Smooth muscle cell (in vitro differentiated cells): ENCODE measurements around the gene ZSCAN29. TPM values are rescaled to one million over a fixed set of nuclear protein-coding genes. Genes with fewer than 3 reads are reported as not detected.

Source experiments
- DNase-seq: peaks from one replicate; lab custom pipeline; 2025; ENCODE audit not compliant: unreplicated experiment; lab: John Stamatoyannopoulos, UW
- H2AFZ ChIP-seq: fragments of 200-600 bp; sonication (generic); 2 replicates; pipeline ENCODE4 v1.6.0; 2016; ENCODE audit warnings: antibody characterized with exemption, low read depth, mild to moderate bottlenecking
- H3F3A ChIP-seq: fragments of 200-600 bp; sonication (generic); 2 replicates; pipeline ENCODE4 v1.6.0; 2017; ENCODE audit warnings: antibody characterized with exemption, low read depth
- H3K27ac ChIP-seq: fragments of 200-600 bp; sonication (generic); 2 replicates; pipeline ENCODE4 v1.5.1; 2016; ENCODE audit warnings: low read depth, mild to moderate bottlenecking
- H3K27me3 ChIP-seq: fragments of 200-600 bp; sonication (generic); 2 replicates; pipeline ENCODE4 v1.6.1; 2016; ENCODE audit warnings: low read depth, mild to moderate bottlenecking
- H3K36me3 ChIP-seq: fragments of 200-600 bp; sonication (generic); 2 replicates; pipeline ENCODE4 v1.5.1; 2016; ENCODE audit warnings: low read depth
- H3K4me1 ChIP-seq: fragments of 200-600 bp; sonication (generic); 2 replicates; pipeline ENCODE4 v1.5.1; 2016; ENCODE audit warnings: low read depth
- H3K4me2 ChIP-seq: fragments of 200-600 bp; sonication (generic); 2 replicates; pipeline ENCODE4 v1.6.0; 2016; ENCODE audit warnings: mild to moderate bottlenecking
- H3K4me3 ChIP-seq: fragments of 200-600 bp; sonication (generic); 2 replicates; pipeline ENCODE4 v1.5.1; 2016; ENCODE audit warnings: mild to moderate bottlenecking
- H3K79me2 ChIP-seq: fragments of 200-600 bp; sonication (generic); 2 replicates; pipeline ENCODE4 v1.6.0; 2016; ENCODE audit warnings: low read depth, mild to moderate bottlenecking
- H3K9ac ChIP-seq: fragments of 200-600 bp; sonication (generic); 2 replicates; pipeline ENCODE4 v1.6.0; 2016; ENCODE audit warnings: low read depth
- H3K9me3 ChIP-seq: fragments of 200-600 bp; sonication (generic); replicated peaks from 2 replicates; pipeline ENCODE4 v1.5.1; 2016; ENCODE audit warnings: low read depth
- H4K20me1 ChIP-seq: fragments of 200-600 bp; sonication (generic); 2 replicates; pipeline ENCODE4 v1.6.0; 2016; ENCODE audit warnings: low read depth
- CTCF ChIP-seq: fragments of 200-600 bp; sonication (generic); IDR thresholded peaks from 2 replicates; pipeline ENCODE4 v1.5.1; 2017; ENCODE audit warnings: borderline replicate concordance, mild to moderate bottlenecking, antibody characterized with exemption; ENCODE audit not compliant: insufficient read depth, poor library complexity, severe bottlenecking
- WGBS: methylation state at CpG from one replicate; pipeline ENCODE4 v1.1.7; 2016; ENCODE audit warnings: low lambda C conversion rate; 5-methylcytosine and 5-hydroxymethylcytosine counted together
- polyA plus RNA-seq: library from polyadenylated mRNA; unstranded; fragments of >200 nt; fragmentation: Nextera tagmentation; extraction: Ambion mirVana; gene quantifications from 2 replicates; pipeline ENCODE4 v1.2.1, GENCODE V29; 2016
- total RNA-seq: library from RNA; depleted of rRNA; stranded (reverse); fragments of >200 nt; gene quantifications from 2 replicates; pipeline ENCODE4 v1.2.3, GENCODE V29; 2014

The ZSCAN29 gene
- total and polyA plus RNA-seq, 2 experiments from 2014 or later, result 6.3 to 20.9 TPM

- Histone ChIP-seq H3K9ac (no peak overlapping the region), H3F3A (no peaks in the 10 kb centered on the region), H3K4me1 (no peaks in the 10 kb centered on the region), H2AFZ (no peak overlapping the region), H3K27ac (no peak overlapping the region), H4K20me1 (no peaks in the 10 kb centered on the region), H3K9me3 (no peaks in the 10 kb centered on the region), H3K79me2 (no peaks in the 10 kb centered on the region), H3K4me2 (no peak overlapping the region), H3K36me3 (no peaks in the 10 kb centered on the region), H3K27me3 (peaks cover 45% of the 10 kb centered on the region), H3K4me3 (no peak overlapping the region)
- no peak for TF ChIP-seq CTCF
- no peak for DNase-seq
- WGBS, result 100% methylated on average over 1 of the region's 1 CpG
Observed at GRCh38 chr15:43316971-43317346, 53.9 kb downstream of the ZSCAN29 start.

- Histone ChIP-seq H4K20me1 (no peaks in the 10 kb centered on the region), H3K4me2 (no peak overlapping the region), H3K9me3 (no peaks in the 10 kb centered on the region), H3K36me3 (no peaks in the 10 kb centered on the region), H3K27me3 (peaks cover 40% of the 10 kb centered on the region), H3K27ac (no peak overlapping the region), H3K79me2 (no peaks in the 10 kb centered on the region), H3F3A (no peaks in the 10 kb centered on the region), H3K9ac (no peak overlapping the region), H2AFZ (no peak overlapping the region), H3K4me3 (no peak overlapping the region), H3K4me1 (no peaks in the 10 kb centered on the region)
- no peak for DNase-seq
- TF ChIP-seq CTCF, result no peak
- 72% methylated on average over 6 of the region's 6 CpGs for WGBS
Observed at GRCh38 chr15:43316016-43316970, 54.5 kb downstream of the ZSCAN29 start.

- Histone ChIP-seq H3K36me3 (no peaks in the 10 kb centered on the region), H3K27ac (no peak overlapping the region), H2AFZ (no peak overlapping the region), H3F3A (no peaks in the 10 kb centered on the region), H3K4me2 (no peak overlapping the region), H3K9ac (no peak overlapping the region), H3K4me1 (no peaks in the 10 kb centered on the region), H3K4me3 (no peak overlapping the region), H4K20me1 (no peaks in the 10 kb centered on the region), H3K79me2 (no peaks in the 10 kb centered on the region), H3K9me3 (no peaks in the 10 kb centered on the region), H3K27me3 (peaks cover 45% of the 10 kb centered on the region)
- DNase-seq, result no peak
- WGBS, result 84% methylated on average over 3 of the region's 3 CpGs
- no peak for TF ChIP-seq CTCF
Observed at GRCh38 chr15:43314171-43314570, 56.7 kb downstream of the ZSCAN29 start.

- Histone ChIP-seq H3F3A (no peaks in the 10 kb centered on the region), H3K79me2 (no peaks in the 10 kb centered on the region), H3K9me3 (no peaks in the 10 kb centered on the region), H3K36me3 (no peaks in the 10 kb centered on the region), H4K20me1 (no peaks in the 10 kb centered on the region), H3K9ac (no peak overlapping the region), H3K4me1 (no peaks in the 10 kb centered on the region), H3K4me3 (no peak overlapping the region), H2AFZ (no peak overlapping the region), H3K27me3 (peaks cover 51% of the 10 kb centered on the region), H3K4me2 (no peak overlapping the region), H3K27ac (no peak overlapping the region)
- DNase-seq, result no peak
- WGBS, result 80% methylated on average over 4 of the region's 4 CpGs
- TF ChIP-seq CTCF, result no peak
Observed at GRCh38 chr15:43312378-43312777, 58.5 kb downstream of the ZSCAN29 start.
